HepG2 (cell line): Measurements from ENCODE around the gene SLC38A3. TPM values are rescaled to one million over a fixed set of nuclear protein-coding genes. Genes with fewer than 3 reads are reported as not detected.

ENCODE experiments used
- ARHGAP35 ChIP-seq: sonication (generic); formaldehyde crosslinking; IDR thresholded peaks from 2 replicates; pipeline ENCODE4 v1.9.0; 2022; ENCODE audit warnings: mild to moderate bottlenecking, inconsistent platforms, moderate library complexity, missing genetic modification reagents, borderline replicate concordance
- ARID2 ChIP-seq: sonication (generic); formaldehyde crosslinking; IDR thresholded peaks from 2 replicates; pipeline ENCODE4 v1.8.1; 2022; ENCODE audit warnings: mild to moderate bottlenecking, missing genetic modification reagents, borderline replicate concordance
- MEIS1 ChIP-seq: sonication (generic); formaldehyde crosslinking; IDR thresholded peaks from 2 replicates; pipeline ENCODE4 v1.9.0; 2021; ENCODE audit warnings: mild to moderate bottlenecking, missing genetic modification reagents, moderate library complexity, borderline replicate concordance
- MTF1 ChIP-seq: sonication (generic); formaldehyde crosslinking; IDR thresholded peaks from 2 replicates; pipeline ENCODE4 v1.5.0; 2020; ENCODE audit warnings: missing genetic modification reagents
- NRL ChIP-seq: sonication (generic); formaldehyde crosslinking; IDR thresholded peaks from 2 replicates; pipeline ENCODE4 v1.5.0; 2020; ENCODE audit warnings: missing genetic modification reagents, mild to moderate bottlenecking, moderate library complexity, borderline replicate concordance
- PAWR ChIP-seq: sonication (generic); formaldehyde crosslinking; IDR thresholded peaks from 2 replicates; pipeline ENCODE4 v1.4.0; 2020; ENCODE audit warnings: missing genetic modification reagents, mild to moderate bottlenecking, borderline replicate concordance
- SATB2 ChIP-seq: sonication (generic); formaldehyde crosslinking; IDR thresholded peaks from 2 replicates; pipeline ENCODE4 v1.5.0; 2020; ENCODE audit warnings: missing genetic modification reagents
- SNAI1 ChIP-seq: sonication (generic); formaldehyde crosslinking; IDR thresholded peaks from 2 replicates; pipeline ENCODE4 v1.5.0; 2020; ENCODE audit warnings: mild to moderate bottlenecking, missing genetic modification reagents, borderline replicate concordance
- TCF7L2 ChIP-seq: IDR thresholded peaks from 2 replicates; pipeline ENCODE4 v1.6.1; 2011; ENCODE audit warnings: mild to moderate bottlenecking, low read depth, low read length, moderate library complexity
- THYN1 ChIP-seq: sonication (generic); formaldehyde crosslinking; IDR thresholded peaks from 2 replicates; pipeline ENCODE4 v1.8.1; 2023; ENCODE audit warnings: low read depth, mild to moderate bottlenecking, moderate library complexity, missing genetic modification reagents, borderline replicate concordance
- XRCC5 ChIP-seq: fragments of 200-400 bp; formaldehyde crosslinking; optimal IDR thresholded peaks from 2 replicates; pipeline ENCODE3; 2017; ENCODE audit warnings: mild to moderate bottlenecking, low read length
- ZFP62 ChIP-seq: sonication (generic); formaldehyde crosslinking; IDR thresholded peaks from 2 replicates; pipeline ENCODE4 v1.4.0; 2020; ENCODE audit warnings: missing genetic modification reagents
- polyA plus RNA-seq, 8 experiments: library from polyadenylated mRNA; depleted of rRNA in 3 of 8; stranded (reverse) in 7 of 8; unstranded in 1 of 8; fragments of >200 nt; fragmentation: Illumina TruSeq in 4 of 8; extraction: Trizol in 4 of 8; gene quantifications; 2 replicates each; pipeline versions ENCODE4 v1.2.1 to v1.2.3, GENCODE V29; 2011 to 2016; ENCODE audit warnings: low read depth in 4 of 8, missing spikeins in 1 of 8, mixed read lengths in 1 of 8; ENCODE audit not compliant: insufficient read depth in 1 of 8
- total RNA-seq, 5 experiments: library from RNA; depleted of rRNA; stranded (reverse); fragments of >200 nt; fragmentation: Illumina TruSeq; extraction: Trizol; gene quantifications; 2 replicates each; pipeline ENCODE4 v1.2.3, GENCODE V29; 2016; ENCODE audit warnings: low read depth in 1 of 5
- TF ChIP-seq, protein P1 (sequence below): sonication (generic); formaldehyde crosslinking; IDR thresholded peaks from 2 replicates; pipeline ENCODE4 v1.4.0; 2020; ENCODE audit warnings: mild to moderate bottlenecking, missing genetic modification reagents
- TF ChIP-seq, protein P2 (sequence below): sonication (generic); formaldehyde crosslinking; conservative IDR thresholded peaks from 2 replicates; pipeline ENCODE4 v1.4.0; 2020; ENCODE audit warnings: missing genetic modification reagents
- TF ChIP-seq, protein P3 (sequence below): sonication (generic); formaldehyde crosslinking; IDR thresholded peaks from 2 replicates; pipeline ENCODE4 v1.8.1; 2022; ENCODE audit warnings: low read depth, mild to moderate bottlenecking, missing genetic modification reagents

Gene SLC38A3
- total and polyA plus RNA-seq, 2 of the 13 experiments (the other 11 are each of a cell fraction or from before 2014, with no cell fraction given): 29.8 to 164 TPM

DNA sequence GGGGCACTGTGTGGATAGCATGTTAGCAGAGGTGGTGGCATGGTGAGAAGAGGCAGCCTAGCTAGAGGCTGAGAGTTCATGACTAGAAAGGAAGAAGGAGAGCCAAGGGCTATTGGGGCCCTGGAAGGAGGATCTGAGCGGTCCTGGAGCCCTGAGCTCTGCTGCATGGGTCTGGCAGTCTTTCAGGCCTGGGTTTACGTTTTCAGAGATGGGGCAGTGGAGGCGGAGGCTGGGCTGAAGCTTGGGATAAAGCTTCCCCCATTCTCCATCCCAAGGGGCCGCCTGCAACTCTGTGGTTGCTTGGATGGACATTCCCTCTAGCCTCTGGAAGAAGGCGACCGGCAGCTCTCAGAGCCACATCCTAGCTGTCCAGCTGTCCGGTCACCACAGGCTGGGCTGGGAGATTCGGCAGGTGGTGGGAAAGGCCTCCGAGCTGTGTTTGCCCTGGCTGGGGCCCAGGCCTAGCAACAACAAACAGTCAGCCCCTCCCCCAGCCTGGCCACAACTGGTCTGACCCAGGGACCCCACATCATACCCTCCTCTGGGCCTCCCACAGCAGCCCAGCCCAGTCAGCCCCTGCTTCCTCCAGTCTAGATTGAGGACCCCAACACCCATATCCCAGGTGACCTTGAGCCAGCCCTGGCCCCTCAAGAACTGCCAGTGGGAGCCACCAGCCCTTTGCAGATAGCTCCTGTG is 1.8 kb upstream of the SLC38A3 start (continued):
- TF ChIP-seq, protein P1, sequence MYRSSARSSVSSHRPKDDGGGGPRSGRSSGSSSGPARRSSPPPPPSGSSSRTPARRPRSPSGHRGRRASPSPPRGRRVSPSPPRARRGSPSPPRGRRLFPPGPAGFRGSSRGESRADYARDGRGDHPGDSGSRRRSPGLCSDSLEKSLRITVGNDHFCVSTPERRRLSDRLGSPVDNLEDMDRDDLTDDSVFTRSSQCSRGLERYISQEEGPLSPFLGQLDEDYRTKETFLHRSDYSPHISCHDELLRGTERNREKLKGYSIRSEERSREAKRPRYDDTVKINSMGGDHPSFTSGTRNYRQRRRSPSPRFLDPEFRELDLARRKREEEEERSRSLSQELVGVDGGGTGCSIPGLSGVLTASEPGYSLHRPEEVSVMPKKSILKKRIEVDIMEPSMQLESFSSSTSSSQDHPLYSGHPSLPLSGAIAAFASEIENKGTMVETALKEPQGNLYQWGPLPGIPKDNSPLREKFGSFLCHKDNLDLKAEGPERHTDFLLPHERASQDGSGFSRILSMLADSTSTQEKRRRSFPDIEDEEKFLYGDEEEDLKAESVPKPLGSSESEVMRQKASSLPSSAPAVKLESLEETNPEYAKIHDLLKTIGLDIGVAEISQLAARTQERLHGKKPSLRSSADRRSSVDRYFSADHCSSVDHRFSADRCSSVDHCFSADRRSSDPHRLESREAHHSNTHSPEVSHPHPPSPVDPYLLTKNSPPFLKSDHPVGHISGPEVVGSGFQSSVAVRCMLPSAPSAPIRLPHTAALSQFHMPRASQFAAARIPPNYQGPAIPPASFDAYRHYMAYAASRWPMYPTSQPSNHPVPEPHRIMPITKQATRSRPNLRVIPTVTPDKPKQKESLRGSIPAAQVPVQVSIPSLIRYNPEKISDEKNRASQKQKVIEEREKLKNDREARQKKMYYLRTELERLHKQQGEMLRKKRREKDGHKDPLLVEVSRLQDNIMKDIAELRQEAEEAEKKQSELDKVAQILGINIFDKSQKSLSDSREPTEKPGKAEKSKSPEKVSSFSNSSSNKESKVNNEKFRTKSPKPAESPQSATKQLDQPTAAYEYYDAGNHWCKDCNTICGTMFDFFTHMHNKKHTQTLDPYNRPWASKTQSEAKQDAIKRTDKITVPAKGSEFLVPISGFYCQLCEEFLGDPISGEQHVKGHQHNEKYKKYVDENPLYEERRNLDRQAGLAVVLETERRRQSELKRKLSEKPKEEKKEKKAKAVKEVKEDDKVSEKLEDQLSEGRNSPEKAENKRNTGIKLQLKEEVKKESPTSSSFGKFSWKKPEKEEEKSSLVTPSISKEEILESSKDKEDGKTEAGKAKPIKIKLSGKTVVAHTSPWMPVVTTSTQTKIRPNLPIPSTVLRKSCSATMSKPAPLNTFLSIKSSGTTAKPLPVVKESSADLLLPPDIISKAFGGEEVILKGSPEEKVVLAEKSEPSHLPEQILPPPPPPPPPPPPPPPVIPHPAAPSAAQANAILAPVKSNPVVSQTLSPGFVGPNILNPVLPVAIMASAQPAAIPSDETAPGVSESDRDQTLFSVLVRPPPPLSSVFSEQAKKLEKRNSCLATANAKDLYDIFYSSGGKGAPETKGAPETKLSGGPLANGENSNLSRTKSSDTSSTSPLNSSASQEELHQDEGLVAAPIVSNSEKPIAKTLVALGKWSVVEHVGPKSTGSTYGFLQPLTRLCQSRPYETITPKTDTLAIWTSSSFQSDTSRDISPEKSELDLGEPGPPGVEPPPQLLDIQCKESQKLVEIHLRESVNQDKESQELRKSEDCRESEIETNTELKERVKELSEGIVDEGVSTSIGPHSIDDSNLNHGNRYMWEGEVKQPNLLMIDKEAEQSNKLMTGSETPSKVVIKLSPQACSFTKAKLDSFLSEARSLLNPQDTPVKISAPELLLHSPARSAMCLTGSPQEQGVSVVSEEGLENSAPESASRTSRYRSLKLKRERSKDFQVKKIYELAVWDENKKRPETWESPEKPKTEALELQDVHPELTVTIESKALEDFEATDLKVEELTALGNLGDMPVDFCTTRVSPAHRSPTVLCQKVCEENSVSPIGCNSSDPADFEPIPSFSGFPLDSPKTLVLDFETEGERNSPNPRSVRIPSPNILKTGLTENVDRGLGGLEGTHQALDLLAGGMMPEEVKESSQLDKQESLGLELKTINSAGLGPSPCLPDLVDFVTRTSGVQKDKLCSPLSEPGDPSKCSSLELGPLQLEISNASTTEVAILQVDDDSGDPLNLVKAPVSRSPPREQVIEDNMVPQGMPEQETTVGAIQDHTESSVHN: no peak
- 0 out of 2 replicates have a peak, but pooled peaks have one; percentile 46 for TF ChIP-seq NRL (CRISPR knock-in tag)
- no peak for TF ChIP-seq MTF1 (CRISPR knock-in tag)
- peak; percentile 74 for TF ChIP-seq XRCC5
- no peak for TF ChIP-seq ARHGAP35 (CRISPR knock-in tag)
- TF ChIP-seq ZFP62 (CRISPR knock-in tag): no peak
- TF ChIP-seq MEIS1: 0 out of 2 replicates have a peak, but pooled peaks have one; percentile 38
- TF ChIP-seq SNAI1 (CRISPR knock-in tag): peak; percentile 73; the same call in 1 of the 2 replicates
- TF ChIP-seq PAWR (CRISPR knock-in tag): 0 out of 2 replicates have a peak, but pooled peaks have one; percentile 77
- TF ChIP-seq, protein P2, sequence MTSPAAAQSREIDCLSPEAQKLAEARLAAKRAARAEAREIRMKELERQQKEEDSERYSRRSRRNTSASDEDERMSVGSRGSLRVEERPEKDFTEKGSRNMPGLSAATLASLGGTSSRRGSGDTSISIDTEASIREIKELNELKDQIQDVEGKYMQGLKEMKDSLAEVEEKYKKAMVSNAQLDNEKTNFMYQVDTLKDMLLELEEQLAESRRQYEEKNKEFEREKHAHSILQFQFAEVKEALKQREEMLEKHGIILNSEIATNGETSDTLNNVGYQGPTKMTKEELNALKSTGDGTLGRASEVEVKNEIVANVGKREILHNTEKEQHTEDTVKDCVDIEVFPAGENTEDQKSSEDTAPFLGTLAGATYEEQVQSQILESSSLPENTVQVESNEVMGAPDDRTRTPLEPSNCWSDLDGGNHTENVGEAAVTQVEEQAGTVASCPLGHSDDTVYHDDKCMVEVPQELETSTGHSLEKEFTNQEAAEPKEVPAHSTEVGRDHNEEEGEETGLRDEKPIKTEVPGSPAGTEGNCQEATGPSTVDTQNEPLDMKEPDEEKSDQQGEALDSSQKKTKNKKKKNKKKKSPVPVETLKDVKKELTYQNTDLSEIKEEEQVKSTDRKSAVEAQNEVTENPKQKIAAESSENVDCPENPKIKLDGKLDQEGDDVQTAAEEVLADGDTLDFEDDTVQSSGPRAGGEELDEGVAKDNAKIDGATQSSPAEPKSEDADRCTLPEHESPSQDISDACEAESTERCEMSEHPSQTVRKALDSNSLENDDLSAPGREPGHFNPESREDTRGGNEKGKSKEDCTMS (CRISPR knock-in tag): no peak
- TF ChIP-seq TCF7L2: no peak
- TF ChIP-seq ARID2 (CRISPR knock-in tag): no peak
- no peak for TF ChIP-seq THYN1 (CRISPR knock-in tag)
- TF ChIP-seq, protein P3, sequence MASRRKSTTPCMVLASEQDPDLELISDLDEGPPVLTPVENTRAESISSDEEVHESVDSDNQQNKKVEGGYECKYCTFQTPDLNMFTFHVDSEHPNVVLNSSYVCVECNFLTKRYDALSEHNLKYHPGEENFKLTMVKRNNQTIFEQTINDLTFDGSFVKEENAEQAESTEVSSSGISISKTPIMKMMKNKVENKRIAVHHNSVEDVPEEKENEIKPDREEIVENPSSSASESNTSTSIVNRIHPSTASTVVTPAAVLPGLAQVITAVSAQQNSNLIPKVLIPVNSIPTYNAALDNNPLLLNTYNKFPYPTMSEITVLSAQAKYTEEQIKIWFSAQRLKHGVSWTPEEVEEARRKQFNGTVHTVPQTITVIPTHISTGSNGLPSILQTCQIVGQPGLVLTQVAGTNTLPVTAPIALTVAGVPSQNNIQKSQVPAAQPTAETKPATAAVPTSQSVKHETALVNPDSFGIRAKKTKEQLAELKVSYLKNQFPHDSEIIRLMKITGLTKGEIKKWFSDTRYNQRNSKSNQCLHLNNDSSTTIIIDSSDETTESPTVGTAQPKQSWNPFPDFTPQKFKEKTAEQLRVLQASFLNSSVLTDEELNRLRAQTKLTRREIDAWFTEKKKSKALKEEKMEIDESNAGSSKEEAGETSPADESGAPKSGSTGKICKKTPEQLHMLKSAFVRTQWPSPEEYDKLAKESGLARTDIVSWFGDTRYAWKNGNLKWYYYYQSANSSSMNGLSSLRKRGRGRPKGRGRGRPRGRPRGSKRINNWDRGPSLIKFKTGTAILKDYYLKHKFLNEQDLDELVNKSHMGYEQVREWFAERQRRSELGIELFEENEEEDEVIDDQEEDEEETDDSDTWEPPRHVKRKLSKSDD (CRISPR knock-in tag): 0 out of 2 replicates have a peak, but pooled peaks have one; percentile 33
- no peak for TF ChIP-seq SATB2 (CRISPR knock-in tag)
